Ovary (tissue), 9 donors: ENCODE results near the gene FYN. TPM values are rescaled to one million over a fixed set of nuclear protein-coding genes. Genes with fewer than 3 reads are reported as not detected.

ENCODE experiments used
- DNase-seq, 5 donors: peaks; one replicate each; pipeline ENCODE4 v3.0.0-alpha.2; 2019 to 2020
- H3K27ac ChIP-seq, 2 donors: fragments of 200-600 bp; one replicate each; pipeline versions ENCODE4 v1.5.1 to v1.8.0; 2019 to 2022
- H3K27me3 ChIP-seq: fragments of 200-600 bp; one replicate; pipeline ENCODE4 v1.8.0; 2022
- H3K36me3 ChIP-seq: fragments of 200-600 bp; sonication (generic); one replicate; pipeline ENCODE4 v1.5.1; 2019
- H3K4me1 ChIP-seq: one replicate; pipeline ENCODE4 v1.8.1; 2013; ENCODE audit warnings: mild to moderate bottlenecking, moderate library complexity; ENCODE audit not compliant: insufficient read depth
- H3K4me3 ChIP-seq: fragments of 200-600 bp; sonication (generic); one replicate; pipeline ENCODE4 v1.5.1; 2017
- H3K9me3 ChIP-seq, 2 donors: fragments of 200-600 bp in 1 of 2; sonication (generic) in 1 of 2; one replicate each; pipeline versions ENCODE4 v1.5.1 to v1.8.1; 2013 to 2019; ENCODE audit warnings: mild to moderate bottlenecking in 1 of 2, moderate library complexity in 1 of 2
- EP300 ChIP-seq: sonication (generic); formaldehyde crosslinking; IDR thresholded peaks from one replicate; pipeline ENCODE4 v1.6.1; 2017; ENCODE audit warnings: antibody characterized with exemption
- POLR2A ChIP-seq: fragments of 450-650 bp; IDR thresholded peaks from one replicate; pipeline ENCODE4 v1.6.1; 2017; ENCODE audit warnings: antibody characterized with exemption, mild to moderate bottlenecking, moderate library complexity
- WGBS, 3 donors: extraction: QIAGEN DNeasy Blood & Tissue Kit in 1 of 3; methylation state at CpG; one replicate each; pipeline versions ENCODE4 v1.1.5 to v1.1.7; 2013 to 2017; 5-methylcytosine and 5-hydroxymethylcytosine counted together
- intact Hi-C, 4 donors: fragments of 100-400 bp; cut with DNase I; formaldehyde crosslinking; loops; one replicate each; pipeline versions ENCODE4 v1.11.0 to v1.15.1; 2022 to 2023
- polyA plus RNA-seq, 2 donors: library from polyadenylated mRNA; stranded (reverse); fragments of 200-250 nt in 1 of 2; fragments of 350-450 nt in 1 of 2; fragmentation: Illumina TruSeq in 1 of 2; extraction: RNeasy Lipid Tissue Mini Kit (QIAGEN cat#74804) in 1 of 2; gene quantifications; one replicate each; pipeline ENCODE4 v1.2.3, GENCODE V29; 2013 to 2014
- total RNA-seq, 7 donors: library from RNA; depleted of rRNA in 2 of 7; stranded (reverse); fragments of >200 nt in 2 of 7; fragmentation: NEBNext Ultra II Directional in 3 of 7; extraction: Animal tissue kit (Norgen Biotek cat#: 25700) in 3 of 7; gene quantifications; one replicate each; pipeline versions ENCODE4 v1.1.0 to v1.2.4, GENCODE V29; 2016 to 2023
- TF ChIP-seq, protein P1 (sequence below), 3 donors: fragments of 450-650 bp in 2 of 3; fragments of 200-600 bp in 1 of 3; IDR thresholded peaks; one replicate each; pipeline versions ENCODE4 v1.5.1 to v1.8.0; 2016 to 2022; ENCODE audit warnings: antibody characterized with exemption in 3 of 3, mild to moderate bottlenecking in 1 of 3
- donor health status: DM: no; HTN: no; CAD: no; lungs with moderate emphysema.
- donor health status: DM: no; HTN: no; CAD: no.
- donor health status: Bipolar disorder and iron deficiency.
- donor health status: DM: yes; HTN: yes; CAD: no.
- donor health status: DM: no; HTN: no; CAD: no.
- donor health status: DM: yes; HTN: yes; CAD: no.

Gene FYN
- total and polyA plus RNA-seq, 9 donors, result 37.2 to 116 (median 72.7) TPM

DNA sequence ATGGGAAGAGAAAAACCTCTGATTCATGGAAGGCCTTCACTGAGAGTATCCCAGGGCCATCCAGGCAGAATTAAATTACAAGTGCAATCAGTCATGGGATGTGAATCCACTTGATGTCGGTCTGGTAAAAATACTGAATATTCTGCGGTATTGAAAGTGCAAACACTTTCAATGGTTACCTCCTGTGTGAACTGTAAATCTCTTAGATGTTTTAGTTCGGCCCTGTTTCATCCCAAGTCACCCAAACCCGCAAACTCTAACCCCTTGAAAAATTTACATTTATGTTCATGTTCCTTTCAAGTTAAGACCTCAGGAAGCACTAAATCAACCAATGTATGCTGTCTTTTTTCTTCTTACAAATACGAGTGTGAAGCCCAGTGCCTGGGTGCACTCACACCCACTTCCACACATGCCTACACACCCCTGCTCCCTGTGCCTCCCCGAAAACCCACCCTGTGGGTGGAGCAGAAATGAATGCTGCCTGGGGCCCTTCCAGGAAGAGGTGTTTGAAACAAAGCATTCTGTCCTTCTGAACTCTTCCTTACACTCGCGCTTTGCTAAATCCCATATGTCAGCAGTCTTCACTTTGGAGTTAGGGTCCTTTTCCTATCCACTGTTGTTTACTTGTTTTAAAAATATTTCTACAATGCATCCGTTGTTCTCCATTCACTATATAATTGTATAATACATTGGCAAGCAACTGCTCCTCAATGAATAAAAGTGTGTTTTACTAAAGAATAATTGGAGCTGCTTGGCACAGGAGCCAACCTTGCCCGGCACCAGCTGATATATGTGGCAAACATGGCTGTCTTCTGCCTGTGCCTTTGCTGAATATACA, 62.7 kb downstream of the FYN start:
- peaks cover 3% of the 10 kb centered on the region for H3K4me1 ChIP-seq
- no peak for DNase-seq
- no peaks in the 10 kb centered on the region for H3K36me3 ChIP-seq
- H3K27me3 ChIP-seq, result no peaks in the 10 kb centered on the region
- H3K27ac ChIP-seq, result no peak overlapping the region
- H3K4me3 ChIP-seq, result no peak overlapping the region
- H3K9me3 ChIP-seq, result no peaks in the 10 kb centered on the region
- TF ChIP-seq, protein P1, sequence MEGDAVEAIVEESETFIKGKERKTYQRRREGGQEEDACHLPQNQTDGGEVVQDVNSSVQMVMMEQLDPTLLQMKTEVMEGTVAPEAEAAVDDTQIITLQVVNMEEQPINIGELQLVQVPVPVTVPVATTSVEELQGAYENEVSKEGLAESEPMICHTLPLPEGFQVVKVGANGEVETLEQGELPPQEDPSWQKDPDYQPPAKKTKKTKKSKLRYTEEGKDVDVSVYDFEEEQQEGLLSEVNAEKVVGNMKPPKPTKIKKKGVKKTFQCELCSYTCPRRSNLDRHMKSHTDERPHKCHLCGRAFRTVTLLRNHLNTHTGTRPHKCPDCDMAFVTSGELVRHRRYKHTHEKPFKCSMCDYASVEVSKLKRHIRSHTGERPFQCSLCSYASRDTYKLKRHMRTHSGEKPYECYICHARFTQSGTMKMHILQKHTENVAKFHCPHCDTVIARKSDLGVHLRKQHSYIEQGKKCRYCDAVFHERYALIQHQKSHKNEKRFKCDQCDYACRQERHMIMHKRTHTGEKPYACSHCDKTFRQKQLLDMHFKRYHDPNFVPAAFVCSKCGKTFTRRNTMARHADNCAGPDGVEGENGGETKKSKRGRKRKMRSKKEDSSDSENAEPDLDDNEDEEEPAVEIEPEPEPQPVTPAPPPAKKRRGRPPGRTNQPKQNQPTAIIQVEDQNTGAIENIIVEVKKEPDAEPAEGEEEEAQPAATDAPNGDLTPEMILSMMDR (IDR thresholded peaks at IDR 0.05), result no peak
- TF ChIP-seq EP300 (no peak), POLR2A (no peak)
- intact Hi-C loops, result no loop called here
- 89 to 93% (median 92%) methylated on average over 10 of the region's 10 CpGs for WGBS, 3 donors

DNA sequence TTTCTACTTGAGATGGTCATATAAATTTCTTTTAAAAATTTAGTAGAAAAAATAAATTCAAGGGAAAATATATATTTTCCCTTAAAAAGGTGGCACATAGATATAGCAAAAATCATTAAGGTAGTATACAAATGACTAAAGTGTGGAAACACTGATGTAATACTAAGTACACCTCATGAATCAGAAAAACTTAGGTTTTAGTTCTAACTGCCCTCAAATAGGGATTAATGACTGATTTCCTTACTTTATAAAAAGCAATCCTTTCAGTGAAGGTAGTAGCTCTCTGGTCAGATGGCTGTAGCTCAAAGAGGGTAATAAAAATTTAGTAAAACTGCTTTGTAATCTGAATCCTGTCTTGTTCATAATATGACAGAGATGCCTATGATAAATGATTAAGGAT, 63.5 kb downstream of the FYN start:
- DNase-seq, result no peak
- Histone ChIP-seq H3K9me3 (no peaks in the 10 kb centered on the region), H3K4me1 (peaks cover 4% of the 10 kb centered on the region), H3K36me3 (no peaks in the 10 kb centered on the region), H3K4me3 (no peak overlapping the region), H3K27ac (no peak overlapping the region), H3K27me3 (no peaks in the 10 kb centered on the region)
- TF ChIP-seq EP300 (no peak), POLR2A (no peak)
- TF ChIP-seq, protein P1 (IDR thresholded peaks at IDR 0.05), result no peak
- intact Hi-C loops, result no loop called here

DNA sequence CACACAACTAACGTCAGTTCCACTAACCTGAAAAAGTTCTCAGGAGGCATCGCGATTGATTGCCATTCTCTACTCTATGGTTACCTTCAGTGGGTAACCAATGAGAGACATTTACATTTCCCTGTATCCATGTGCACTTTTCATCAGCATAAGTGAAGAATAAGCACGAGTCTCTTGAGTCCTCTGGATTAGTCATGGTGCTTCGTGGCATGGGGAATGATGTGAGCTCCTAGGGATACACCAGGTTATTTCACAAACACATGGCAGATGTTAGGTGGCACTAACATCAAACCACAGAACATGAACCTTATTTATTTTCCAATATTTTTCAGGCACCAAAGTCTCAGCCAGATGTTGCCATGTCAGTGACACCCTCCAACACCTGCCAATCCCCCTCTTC, 64.0 kb downstream of the FYN start:
- Histone ChIP-seq H3K4me1 (peaks cover 4% of the 10 kb centered on the region), H3K27ac (no peak overlapping the region), H3K36me3 (no peaks in the 10 kb centered on the region), H3K4me3 (no peak overlapping the region), H3K9me3 (no peaks in the 10 kb centered on the region), H3K27me3 (no peaks in the 10 kb centered on the region)
- intact Hi-C loops, result no loop called here
- TF ChIP-seq, protein P1 (IDR thresholded peaks at IDR 0.05), result no peak
- no peak for DNase-seq
- WGBS, 3 donors, result 85 to 96% (median 95%) methylated on average over 5 of the region's 5 CpGs

DNA sequence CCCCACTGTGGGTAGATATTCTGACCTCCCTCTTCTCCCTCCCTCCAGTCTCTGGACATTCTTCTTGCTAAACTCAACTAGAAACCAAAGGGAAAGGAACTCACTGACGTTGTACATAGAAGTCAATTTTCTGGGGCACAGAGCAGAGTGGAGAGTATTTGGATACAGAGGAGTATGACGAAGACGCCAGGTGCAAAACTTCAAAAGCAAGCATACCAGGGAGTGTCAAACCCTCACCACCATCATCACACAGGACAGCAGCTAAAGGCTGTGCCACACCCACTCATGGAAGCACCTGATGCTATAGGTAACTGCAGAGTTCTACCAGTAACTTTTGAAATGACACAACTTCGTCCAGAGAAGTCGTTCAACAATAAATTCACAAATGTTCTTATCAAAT, 64.8 kb downstream of the FYN start:
- 92 to 97% (median 97%) methylated on average over 5 of the region's 5 CpGs for WGBS, 3 donors
- intact Hi-C loops, result no loop called here
- H3K9me3 ChIP-seq, result no peaks in the 10 kb centered on the region
- no peaks in the 10 kb centered on the region for H3K36me3 ChIP-seq
- TF ChIP-seq POLR2A (no peak), EP300 (no peak)
- TF ChIP-seq, protein P1 (IDR thresholded peaks at IDR 0.05), result no peak
- H3K4me3 ChIP-seq, result no peak overlapping the region
- H3K27ac ChIP-seq, result no peak overlapping the region
- H3K27me3 ChIP-seq, result no peaks in the 10 kb centered on the region
- H3K4me1 ChIP-seq, result peaks cover 1% of the 10 kb centered on the region
- no peak for DNase-seq
